ES-I3 (cell line): ENCODE measurements around the gene C6orf62.
"Not testable (repeated sequence)": the region's sequence is repeated elsewhere in the genome, so short reads cannot be mapped to it uniquely, and the experiment has no call there.

ENCODE experiments used
- H3K36me3 ChIP-seq: 2 replicates; pipeline ENCODE4 v1.6.1; 2013; ENCODE audit warnings: mild to moderate bottlenecking, low read length, control low read depth, moderate library complexity; ENCODE audit not compliant: insufficient read depth
- H3K4me1 ChIP-seq: 2 replicates; pipeline ENCODE4 v1.6.1; 2013; ENCODE audit warnings: mild to moderate bottlenecking, control low read depth, low read length; ENCODE audit not compliant: insufficient read depth
- H3K9ac ChIP-seq: 2 replicates; pipeline ENCODE4 v1.6.1; 2013; ENCODE audit warnings: low read depth, mild to moderate bottlenecking, low read length, moderate library complexity
- H3K9me3 ChIP-seq: 2 replicates; pipeline ENCODE4 v1.6.1; 2013; ENCODE audit warnings: mild to moderate bottlenecking, low read length, moderate library complexity; ENCODE audit not compliant: control insufficient read depth, insufficient read depth

Gene C6orf62

DNA sequence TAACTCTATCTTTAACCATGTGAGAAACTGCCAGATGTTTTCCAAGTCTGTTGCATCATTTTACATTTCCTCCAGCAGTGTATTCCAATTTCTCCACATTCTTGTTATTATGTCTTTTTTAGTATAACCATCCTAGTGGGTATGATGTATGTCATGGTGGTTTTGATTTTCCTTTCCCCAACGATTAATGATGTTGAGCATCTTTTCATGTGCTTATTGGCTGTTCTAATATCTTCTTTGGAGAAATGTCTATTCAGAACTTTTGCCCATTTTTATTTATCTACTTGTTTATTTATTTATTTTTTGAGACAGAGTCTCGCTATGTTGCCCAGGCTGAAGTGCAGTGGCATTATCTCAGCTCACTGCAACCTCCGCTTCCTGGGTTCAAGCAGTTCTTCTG, 4.3 kb upstream of the C6orf62 start:
- Histone ChIP-seq H3K4me1 (no peaks in the 10 kb centered on the region), H3K36me3 (peaks cover 4% of the 10 kb centered on the region; the same call in 1 of the 2 replicates), H3K9ac (no peak overlapping the region), H3K9me3 (no peaks in the 10 kb centered on the region)

DNA sequence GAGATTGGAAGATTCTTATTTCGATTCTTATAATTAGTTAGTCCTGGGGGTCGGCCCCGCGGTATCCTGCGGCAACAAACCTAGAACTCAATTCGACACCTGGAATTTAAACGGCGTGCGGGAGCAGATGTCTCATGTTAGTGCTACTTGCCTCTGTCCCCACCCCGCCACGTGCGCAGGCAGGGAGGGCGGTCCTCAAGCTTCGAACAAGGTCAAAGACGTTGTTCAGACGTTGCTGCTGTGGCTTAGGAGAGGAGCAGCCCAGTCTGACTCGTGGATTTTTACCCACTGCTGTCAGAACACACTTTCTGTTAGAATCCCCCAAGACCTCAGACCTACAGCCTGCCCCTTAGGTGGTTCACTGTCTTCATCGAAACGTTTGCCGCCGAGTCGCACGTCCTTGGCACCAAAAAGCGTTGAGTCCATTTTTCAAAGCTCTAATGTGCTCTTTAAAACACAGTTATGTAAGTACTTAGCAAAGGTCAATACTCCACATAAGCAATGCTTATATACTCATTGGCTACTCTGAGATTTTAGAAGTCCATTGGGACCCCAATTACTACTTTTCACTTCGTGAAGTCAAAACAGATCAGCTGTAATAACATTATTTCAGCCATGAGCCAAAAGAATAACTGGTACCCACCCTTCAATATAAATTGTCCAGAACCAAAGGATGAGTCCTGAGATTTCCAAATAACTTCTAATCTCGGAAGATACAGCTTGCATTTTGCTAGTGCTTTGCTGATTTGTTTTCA, 2.7 kb upstream of the C6orf62 start:
- Histone ChIP-seq H3K36me3 (peaks cover 4% of the 10 kb centered on the region), H3K9ac (peak overlapping the region; percentile 95), H3K9me3 (no peaks in the 10 kb centered on the region), H3K4me1 (no peaks in the 10 kb centered on the region)

DNA sequence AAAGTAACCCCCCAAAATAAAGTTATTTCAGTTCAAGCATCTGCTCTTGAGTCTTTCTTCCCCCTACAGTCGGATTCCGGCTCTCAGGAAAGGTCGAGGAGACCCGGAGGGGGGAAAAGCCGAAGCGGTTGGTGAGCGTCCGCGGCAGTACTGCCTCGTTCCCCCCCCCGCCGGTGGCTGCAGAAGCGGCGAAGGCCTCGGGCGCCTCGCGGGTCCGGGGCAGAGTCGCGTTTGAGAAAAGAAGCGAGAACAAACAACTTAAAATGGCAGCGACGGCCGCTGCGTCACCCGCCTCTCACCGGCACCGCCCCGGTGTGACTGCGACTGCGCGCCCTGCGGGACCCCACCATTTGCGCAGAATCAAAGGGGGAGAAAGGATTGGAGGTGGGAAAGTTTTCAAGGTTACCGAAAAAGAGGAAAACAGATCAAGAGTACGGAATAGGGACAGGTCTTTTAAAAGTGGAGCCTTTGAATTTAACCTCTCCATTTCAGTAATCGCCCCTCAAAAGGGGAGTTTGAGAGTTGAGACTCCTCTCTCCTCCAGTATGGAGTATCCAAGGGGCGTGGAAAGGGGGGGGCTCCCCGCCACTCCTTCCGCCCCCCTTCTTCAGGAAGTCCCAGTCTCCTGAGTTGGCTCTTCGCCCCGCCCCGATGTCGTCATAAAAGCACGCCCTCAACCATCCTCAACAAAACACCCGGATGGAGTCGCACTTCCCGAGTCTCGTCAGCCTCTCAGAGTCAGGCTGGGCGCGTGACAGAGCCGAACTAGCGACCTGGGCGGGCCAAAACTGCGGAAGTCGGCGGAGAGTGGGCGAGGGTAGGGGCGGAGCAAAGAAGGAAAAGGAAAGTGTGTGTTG, 1.9 kb upstream of the C6orf62 start:
- H3K4me1 ChIP-seq: no peaks in the 10 kb centered on the region

DNA sequence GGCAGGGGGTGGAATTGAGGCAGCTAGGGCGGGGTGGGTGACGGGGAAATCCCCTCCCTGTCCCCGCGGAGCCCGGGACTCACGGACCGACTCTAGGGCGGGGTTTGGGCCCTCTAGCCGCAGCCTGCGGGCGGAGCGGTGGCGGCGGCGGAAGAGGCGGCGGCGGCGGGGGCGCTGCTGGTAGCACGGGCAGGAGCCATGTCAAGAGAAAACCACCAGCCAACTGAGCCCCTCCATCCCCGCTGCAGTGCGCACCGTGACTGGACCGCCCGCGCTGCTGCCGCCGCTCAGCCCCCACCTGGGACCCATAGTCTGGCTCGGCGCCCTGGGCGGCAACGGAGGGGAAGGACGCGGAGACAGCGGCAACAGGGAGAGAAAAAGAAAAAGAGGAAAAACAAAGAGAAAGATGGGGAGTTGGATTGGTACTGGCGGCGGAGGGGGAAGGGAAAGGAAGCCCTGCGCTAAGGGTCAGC, 1.2 kb upstream of the C6orf62 start:
- peak overlapping the region; percentile 95 for H3K9ac ChIP-seq
- H3K4me1 ChIP-seq: no peaks in the 10 kb centered on the region
- H3K9me3 ChIP-seq: no peaks in the 10 kb centered on the region
- peaks cover 17% of the 10 kb centered on the region for H3K36me3 ChIP-seq

More for the DNA sequence above, 1.9 kb upstream of the C6orf62 start:
- H3K9ac ChIP-seq: peak overlapping the region; percentile 95
- no peaks in the 10 kb centered on the region for H3K9me3 ChIP-seq
- peaks cover 12% of the 10 kb centered on the region for H3K36me3 ChIP-seq

DNA sequence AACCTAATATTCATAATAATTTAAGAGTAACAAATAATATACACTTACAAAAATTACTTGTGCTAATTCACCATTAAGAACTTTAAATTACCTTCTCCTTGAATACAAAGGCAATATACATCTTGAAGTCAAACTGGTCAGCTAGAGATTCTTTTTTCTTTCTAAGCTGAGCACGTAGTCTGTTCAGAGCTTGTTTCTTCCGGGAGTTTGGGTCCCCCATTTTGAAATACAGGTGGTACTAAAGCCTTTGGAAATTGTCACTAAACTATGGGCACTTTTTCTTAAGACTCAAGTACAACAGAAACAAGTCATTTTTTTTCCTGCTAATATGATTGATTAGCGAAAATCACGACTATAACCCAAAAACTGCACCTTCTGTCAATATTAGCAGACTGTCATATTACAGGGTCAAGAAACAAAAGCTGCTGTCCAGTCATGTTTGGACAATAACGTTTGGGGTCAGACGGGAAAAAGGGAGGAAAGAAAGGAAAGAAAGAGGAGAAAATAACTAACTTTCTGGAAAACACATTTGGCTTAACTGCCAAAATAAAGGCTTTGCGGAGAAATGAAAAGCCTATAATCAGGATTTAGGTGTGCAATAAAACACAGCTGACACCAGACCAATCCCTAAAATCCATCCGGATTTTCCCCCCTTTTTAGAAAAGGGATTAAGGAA, 367 bp downstream of the C6orf62 start:
- peak overlapping the region; percentile 95 for H3K9ac ChIP-seq
- no peaks in the 10 kb centered on the region for H3K4me1 ChIP-seq
- H3K36me3 ChIP-seq: peaks cover 26% of the 10 kb centered on the region
- no peaks in the 10 kb centered on the region for H3K9me3 ChIP-seq

DNA sequence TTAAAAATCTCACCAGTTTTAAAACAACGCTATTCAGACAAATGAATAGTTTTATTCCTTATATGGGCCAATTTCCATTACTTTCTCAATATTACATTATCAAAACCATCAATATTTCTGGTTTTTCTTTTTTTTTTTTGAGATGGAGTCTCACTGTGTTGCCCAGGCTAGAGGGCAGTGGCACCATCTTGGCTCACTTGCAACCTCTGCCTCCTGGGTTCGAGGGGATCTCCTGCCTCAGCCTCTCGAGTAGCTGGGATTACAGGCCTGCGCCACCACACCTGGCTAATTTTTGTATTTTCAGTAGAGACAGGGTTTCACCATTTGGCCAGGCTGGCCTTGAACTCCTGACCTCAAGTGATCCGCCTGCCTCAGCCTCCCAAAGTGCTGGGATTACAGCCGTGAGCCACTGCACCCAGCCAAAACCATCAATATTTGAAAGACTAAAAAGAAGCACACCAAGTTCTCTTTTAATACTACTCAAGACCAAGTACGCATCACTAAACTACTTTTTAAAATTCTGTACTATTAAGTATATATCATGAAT, 2.3 kb downstream of the C6orf62 start:
- not testable (repeated sequence) for H3K4me1 ChIP-seq, H3K9me3 ChIP-seq
- Histone ChIP-seq H3K36me3 (peaks cover 32% of the 10 kb centered on the region), H3K9ac (peak overlapping the region; percentile 31; the same call in 1 of the 2 replicates)

DNA sequence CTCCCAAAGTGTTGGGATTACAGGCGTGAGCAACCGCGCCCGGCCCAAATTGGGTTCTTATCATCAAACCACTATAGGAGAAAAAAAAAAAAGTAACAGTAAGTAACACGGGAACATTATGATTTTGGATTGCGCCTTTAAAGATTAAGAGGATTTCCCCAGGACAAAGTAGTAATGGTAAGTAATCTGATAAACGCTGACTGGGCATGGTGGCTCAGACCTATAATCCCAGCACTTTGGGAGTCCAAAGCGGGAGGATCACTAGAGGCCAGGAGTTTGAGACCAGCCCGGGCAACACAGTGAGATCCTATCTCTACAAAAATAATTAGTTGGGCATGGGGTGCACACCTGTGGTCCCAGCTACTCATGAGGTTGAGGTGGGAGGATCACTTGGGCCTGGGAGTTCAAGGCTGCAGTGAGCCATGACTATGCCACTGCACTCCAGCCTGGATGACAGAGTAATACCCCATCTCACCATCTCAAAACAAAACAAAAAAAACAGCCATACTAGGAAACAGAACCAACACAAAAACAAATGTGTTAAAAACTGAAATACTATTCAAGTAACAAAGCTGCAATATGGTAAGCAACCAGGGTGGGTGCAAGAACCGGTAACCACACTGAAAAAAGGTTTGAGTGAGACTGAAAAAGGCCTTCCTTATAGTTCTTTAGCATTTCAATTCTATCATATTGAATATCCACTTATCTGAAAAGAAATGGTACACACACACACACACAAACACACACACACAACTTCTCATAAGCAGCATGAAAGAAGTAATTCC, 8.2 kb downstream of the C6orf62 start:
- no peaks in the 10 kb centered on the region for H3K4me1 ChIP-seq
- no peak overlapping the region for H3K9ac ChIP-seq
- H3K9me3 ChIP-seq: no peaks in the 10 kb centered on the region
- peaks cover 50% of the 10 kb centered on the region for H3K36me3 ChIP-seq

DNA sequence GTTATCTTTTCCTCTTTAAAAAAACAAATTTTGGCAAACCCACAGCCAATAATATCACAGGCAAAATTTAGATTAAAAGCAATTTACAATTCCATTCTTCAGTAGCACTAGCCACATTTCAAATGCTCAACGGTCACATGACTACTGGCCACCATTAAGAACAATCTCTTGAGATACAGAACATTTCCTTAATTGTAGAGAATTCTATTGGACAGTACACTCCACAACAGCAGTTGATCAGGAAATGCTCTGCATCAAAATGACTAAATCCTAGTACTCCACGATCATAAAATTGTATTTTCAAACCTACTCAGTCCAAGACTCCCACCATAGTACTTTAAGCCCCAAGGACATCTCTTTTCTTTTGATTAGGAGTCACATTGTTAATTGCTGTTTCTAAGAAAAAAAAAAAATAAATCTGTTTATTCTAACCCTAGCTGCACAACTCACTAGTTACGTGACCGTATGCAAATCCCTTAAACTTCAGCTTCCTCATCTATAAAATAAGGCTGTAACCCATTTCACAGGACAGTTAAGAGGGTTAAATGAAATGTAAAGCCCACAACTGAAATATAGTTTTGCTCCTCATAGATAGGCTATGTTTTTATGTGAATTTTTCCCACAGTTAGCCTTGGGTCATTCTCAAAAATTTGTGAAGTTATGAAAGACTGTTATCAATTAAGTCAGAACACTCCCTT, 9.8 kb downstream of the C6orf62 start:
- H3K9me3 ChIP-seq: no peaks in the 10 kb centered on the region

DNA sequence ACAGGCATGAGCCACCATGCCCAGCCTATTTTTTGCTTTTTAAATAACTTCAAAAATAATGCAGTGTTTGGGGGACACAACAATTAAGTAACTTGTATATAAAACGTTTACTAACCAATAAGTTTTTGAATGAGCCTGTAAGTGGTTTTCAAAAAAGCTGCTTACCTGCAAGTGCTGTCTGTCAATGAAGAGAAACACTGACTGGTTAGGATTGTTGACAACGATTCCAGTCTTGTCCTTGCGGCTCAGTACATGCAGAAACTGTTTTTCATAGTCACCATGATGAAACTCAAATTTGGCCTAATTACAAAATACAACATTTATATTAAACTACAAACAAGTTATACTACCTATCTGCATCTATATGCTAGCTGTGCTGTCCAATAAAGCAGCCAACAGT, 10.3 kb downstream of the C6orf62 start:
- Histone ChIP-seq H3K9ac (no peak overlapping the region), H3K9me3 (no peaks in the 10 kb centered on the region), H3K4me1 (no peaks in the 10 kb centered on the region), H3K36me3 (peaks cover 47% of the 10 kb centered on the region)

More for the DNA sequence above, 9.8 kb downstream of the C6orf62 start:
- Histone ChIP-seq H3K36me3 (peaks cover 46% of the 10 kb centered on the region), H3K9ac (no peak overlapping the region), H3K4me1 (no peaks in the 10 kb centered on the region)

DNA sequence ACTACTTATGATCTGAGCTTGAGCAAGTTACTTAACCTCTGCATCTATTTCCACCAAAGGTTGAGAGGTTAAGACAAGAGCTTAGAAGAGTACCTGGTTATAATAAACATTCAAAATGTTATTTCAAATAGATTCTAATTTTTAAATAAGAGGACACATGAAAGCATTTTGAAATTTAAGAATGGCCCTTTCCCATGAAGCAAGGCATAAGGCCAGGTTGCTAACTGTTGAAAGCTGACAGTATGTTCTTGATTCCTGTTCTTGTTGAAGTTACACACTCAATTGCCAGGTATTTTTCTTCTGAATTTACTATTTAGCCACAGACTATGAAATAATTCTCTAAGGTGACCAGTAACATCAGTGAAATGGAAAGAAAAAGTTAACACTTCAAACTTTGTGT, 14.5 kb downstream of the C6orf62 start:
- no peak overlapping the region for H3K9ac ChIP-seq
- H3K9me3 ChIP-seq: no peaks in the 10 kb centered on the region
- no peaks in the 10 kb centered on the region for H3K4me1 ChIP-seq
- peaks cover 38% of the 10 kb centered on the region for H3K36me3 ChIP-seq

DNA sequence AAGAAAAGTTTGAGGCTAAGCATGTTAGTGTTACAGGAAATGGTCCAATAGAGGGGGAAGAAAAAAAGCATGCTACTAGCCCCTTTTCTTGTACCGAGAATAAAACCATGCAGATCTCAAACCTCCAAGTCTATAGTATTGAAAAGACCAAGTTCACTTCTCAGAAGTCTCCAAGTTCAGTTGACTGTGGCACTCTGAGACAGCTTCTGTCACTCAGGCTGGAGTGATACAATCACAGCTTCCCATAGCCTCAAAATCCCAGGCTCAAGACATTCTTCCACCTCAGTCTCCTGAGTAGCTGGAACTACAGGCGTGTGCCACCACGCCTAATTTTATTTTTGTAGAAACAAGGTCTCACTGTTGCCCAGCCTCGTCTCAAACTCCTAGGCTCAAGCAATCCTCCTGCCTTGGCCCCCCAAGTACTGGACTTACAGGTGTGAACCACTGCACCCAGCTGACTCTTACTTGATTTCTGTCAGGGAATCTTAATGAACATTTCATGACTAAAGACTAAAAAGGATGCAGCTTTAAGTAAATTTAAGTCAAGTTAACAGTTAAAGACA, 16.2 kb downstream of the C6orf62 start:
- H3K4me1 ChIP-seq: no peaks in the 10 kb centered on the region
- H3K36me3 ChIP-seq: peaks cover 27% of the 10 kb centered on the region
- H3K9me3 ChIP-seq: no peaks in the 10 kb centered on the region
- H3K9ac ChIP-seq: no peak overlapping the region

DNA sequence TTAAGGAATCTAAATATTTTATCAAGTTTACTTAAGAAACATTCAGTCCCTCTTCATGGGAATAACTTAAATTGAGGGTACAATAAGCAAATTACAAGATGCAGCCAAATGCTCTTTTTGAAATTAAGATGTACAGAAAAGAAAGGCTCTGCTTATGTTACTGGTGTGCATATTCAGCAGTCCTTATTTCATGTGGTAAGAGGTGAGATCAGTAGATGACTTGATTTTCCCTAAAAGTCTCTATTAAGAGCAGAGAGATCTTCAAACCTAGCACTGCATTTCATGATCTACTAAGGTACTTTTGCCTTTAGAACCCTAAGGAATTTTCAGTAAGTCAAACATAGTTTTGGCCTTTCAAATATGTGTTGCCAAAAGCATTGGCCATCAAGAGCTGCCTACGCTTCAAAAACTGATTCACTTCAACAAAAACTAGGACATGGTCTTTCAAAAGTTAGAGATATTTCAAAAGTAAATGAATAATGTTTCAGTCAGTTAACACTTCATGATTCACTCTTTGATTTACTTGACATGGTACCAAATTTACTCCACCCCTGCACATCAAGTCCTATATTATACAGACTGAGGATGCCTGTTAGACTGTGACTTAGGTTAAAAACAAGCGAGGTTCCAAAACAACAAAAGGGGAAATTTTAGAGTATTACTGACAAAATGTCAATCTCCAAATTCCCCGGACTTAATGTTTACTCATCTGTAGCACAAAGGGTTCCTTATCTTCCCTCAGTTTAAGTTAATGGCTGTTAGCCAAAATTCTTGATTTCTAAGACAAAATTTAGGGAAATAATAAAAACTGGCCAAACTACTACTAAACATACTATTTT, 19.2 kb downstream of the C6orf62 start:
- Histone ChIP-seq H3K9me3 (no peaks in the 10 kb centered on the region), H3K36me3 (peaks cover 8% of the 10 kb centered on the region; the same call in 1 of the 2 replicates), H3K4me1 (no peaks in the 10 kb centered on the region), H3K9ac (no peak overlapping the region)
